ENCODE measurements around the gene NEU1. TPM values are rescaled to one million over a fixed set of nuclear protein-coding genes. Genes with fewer than 3 reads are reported as not detected.
A peak's percentile ranks its signal among the peaks of the same experiment; 100 is the strongest.

The NEU1 gene
- total and polyA plus RNA-seq, 2 of the 8 experiments (the other 6 are each of a cell fraction or from before 2014, with no cell fraction given), result 41.2 to 72.1 TPM

DNA sequence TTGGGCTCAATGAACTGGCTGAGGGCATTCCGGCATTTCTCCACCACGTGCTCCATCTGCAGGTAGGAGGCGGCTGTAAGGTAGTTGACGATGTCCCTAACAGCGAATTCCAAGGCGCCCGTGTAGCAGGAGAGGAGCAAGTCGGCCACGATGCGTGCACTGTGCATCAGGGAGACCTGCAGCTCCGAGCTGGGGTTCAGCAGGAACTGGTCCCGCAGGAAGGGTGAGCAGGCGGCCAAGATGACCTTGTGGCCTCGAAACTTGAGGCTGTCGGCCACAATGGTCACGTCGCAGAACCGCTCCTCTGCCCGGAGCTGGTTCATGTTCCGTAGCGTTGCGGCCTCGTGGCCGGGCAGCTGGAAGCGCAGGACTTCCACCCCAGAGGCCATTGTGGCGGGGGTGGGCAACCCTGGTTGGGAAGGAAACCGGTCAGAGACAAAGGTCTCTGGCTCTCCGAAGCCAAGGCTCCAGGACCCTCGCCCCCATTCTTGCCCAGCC is 38.3 kb upstream of the NEU1 start (continued):
- TF ChIP-seq HDAC6 (IDR thresholded peaks at IDR 0.05; ENCODE audit: low read depth, low read length) (no peak), CBX8 (IDR thresholded peaks at IDR 0.05; ENCODE audit: borderline replicate concordance, low read depth, low read length) (no peak), RNF2 (IDR thresholded peaks at IDR 0.05; ENCODE audit: borderline replicate concordance, low read depth, low read length, missing control alignments, poor library complexity, severe bottlenecking) (no peak), SP2 (IDR thresholded peaks at IDR 0.05; ENCODE audit: low read length) (no peak), CBX5 (IDR thresholded peaks at IDR 0.05; ENCODE audit: low read depth, low read length) (no peak), KDM1A (IDR thresholded peaks at IDR 0.05; ENCODE audit: borderline replicate concordance, low read length) (no peak), POLR2A (IDR thresholded peaks at IDR 0.05; ENCODE audit: control extremely low read depth in 1 of 2, low read depth in 2 of 2, low read length in 2 of 2) (no peak), CEBPB (IDR thresholded peaks at IDR 0.05; ENCODE audit: low read depth, low read length) (no peak), TAF1 (IDR thresholded peaks at IDR 0.05; ENCODE audit: low read depth, low read length) (no peak), GABPA (IDR thresholded peaks at IDR 0.05; ENCODE audit: borderline replicate concordance, insufficient read depth, low read length) (no peak), TCF12 (IDR thresholded peaks at IDR 0.05; ENCODE audit: low read depth, low read length) (no peak), BCL11A (IDR thresholded peaks at IDR 0.05; ENCODE audit: low read depth in 2 of 2, low read length in 2 of 2) (no peak), CHD2 (IDR thresholded peaks at IDR 0.05; ENCODE audit: low read length) (no peak), SIX5 (IDR thresholded peaks at IDR 0.05; ENCODE audit: low read depth, low read length) (no peak), RFX5 (IDR thresholded peaks at IDR 0.05; ENCODE audit: borderline replicate concordance, low read depth, low read length) (no peak), NRF1 (IDR thresholded peaks at IDR 0.05; ENCODE audit: low read depth, low read length) (no peak), BRCA1 (IDR thresholded peaks at IDR 0.05; ENCODE audit: low read depth, low read length) (no peak), CREB1 (IDR thresholded peaks at IDR 0.05) (no peak), SAP30 (IDR thresholded peaks at IDR 0.05; ENCODE audit: insufficient read depth, insufficient replicate concordance, low read length) (no peak), SUZ12 (IDR thresholded peaks at IDR 0.05; ENCODE audit: low read length) (no peak)
- TF ChIP-seq, protein P1, sequence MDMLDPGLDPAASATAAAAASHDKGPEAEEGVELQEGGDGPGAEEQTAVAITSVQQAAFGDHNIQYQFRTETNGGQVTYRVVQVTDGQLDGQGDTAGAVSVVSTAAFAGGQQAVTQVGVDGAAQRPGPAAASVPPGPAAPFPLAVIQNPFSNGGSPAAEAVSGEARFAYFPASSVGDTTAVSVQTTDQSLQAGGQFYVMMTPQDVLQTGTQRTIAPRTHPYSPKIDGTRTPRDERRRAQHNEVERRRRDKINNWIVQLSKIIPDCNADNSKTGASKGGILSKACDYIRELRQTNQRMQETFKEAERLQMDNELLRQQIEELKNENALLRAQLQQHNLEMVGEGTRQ (IDR thresholded peaks at IDR 0.05; ENCODE audit: low read length), result no peak
- TF ChIP-seq, protein P2, sequence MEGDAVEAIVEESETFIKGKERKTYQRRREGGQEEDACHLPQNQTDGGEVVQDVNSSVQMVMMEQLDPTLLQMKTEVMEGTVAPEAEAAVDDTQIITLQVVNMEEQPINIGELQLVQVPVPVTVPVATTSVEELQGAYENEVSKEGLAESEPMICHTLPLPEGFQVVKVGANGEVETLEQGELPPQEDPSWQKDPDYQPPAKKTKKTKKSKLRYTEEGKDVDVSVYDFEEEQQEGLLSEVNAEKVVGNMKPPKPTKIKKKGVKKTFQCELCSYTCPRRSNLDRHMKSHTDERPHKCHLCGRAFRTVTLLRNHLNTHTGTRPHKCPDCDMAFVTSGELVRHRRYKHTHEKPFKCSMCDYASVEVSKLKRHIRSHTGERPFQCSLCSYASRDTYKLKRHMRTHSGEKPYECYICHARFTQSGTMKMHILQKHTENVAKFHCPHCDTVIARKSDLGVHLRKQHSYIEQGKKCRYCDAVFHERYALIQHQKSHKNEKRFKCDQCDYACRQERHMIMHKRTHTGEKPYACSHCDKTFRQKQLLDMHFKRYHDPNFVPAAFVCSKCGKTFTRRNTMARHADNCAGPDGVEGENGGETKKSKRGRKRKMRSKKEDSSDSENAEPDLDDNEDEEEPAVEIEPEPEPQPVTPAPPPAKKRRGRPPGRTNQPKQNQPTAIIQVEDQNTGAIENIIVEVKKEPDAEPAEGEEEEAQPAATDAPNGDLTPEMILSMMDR (IDR thresholded peaks at IDR 0.05; ENCODE audit: control extremely low read depth in 1 of 3, insufficient read depth in 1 of 3, low read depth in 1 of 3, low read length in 3 of 3), result peak in 1 of 3 experiments; percentile 7; a peak in 1 of 4 replicates
